ENCODE measurements around the gene ULK1.

ULK1 gene

GRCh38 chr12:131894313-131894860 lies at the start of gene ULK1:
Gene ULK1 (plus strand): TSS chr12:131894622. CDS start chr12:131895002, 380 bp downstream.
- peak; percentile 80 for DNase-seq (ENCODE audit: low read depth)

GRCh38 chr12:131844656-131845055 lies 49.8 kb upstream of the ULK1 start:
- DNase-seq (ENCODE audit: low read depth) = no peak

- no peak for DNase-seq (ENCODE audit: low read depth)
Measured at GRCh38 chr12:131845121-131845520, 49.3 kb upstream of the ULK1 start.

- DNase-seq (ENCODE audit: low read depth) = no peak
Measured at GRCh38 chr12:131847456-131847855, 47.0 kb upstream of the ULK1 start.

- no peak for DNase-seq (ENCODE audit: low read depth)
Measured at GRCh38 chr12:131848753-131849152, 45.7 kb upstream of the ULK1 start.

GRCh38 chr12:131849700-131850553 lies 44.5 kb upstream of the ULK1 start:
- DNase-seq (ENCODE audit: low read depth) = no peak

GRCh38 chr12:131850856-131851559 lies 43.4 kb upstream of the ULK1 start:
- no peak for DNase-seq (ENCODE audit: low read depth)

GRCh38 chr12:131851741-131852550 lies 42.5 kb upstream of the ULK1 start:
- DNase-seq (ENCODE audit: low read depth) = no peak

- no peak for DNase-seq (ENCODE audit: low read depth)
Measured at GRCh38 chr12:131852551-131853299, 41.7 kb upstream of the ULK1 start.

- DNase-seq (ENCODE audit: low read depth) = no peak
Measured at GRCh38 chr12:131853832-131854797, 40.3 kb upstream of the ULK1 start.

GRCh38 chr12:131854861-131855476 lies 39.5 kb upstream of the ULK1 start:
- DNase-seq (ENCODE audit: low read depth) = no peak

GRCh38 chr12:131855521-131856142 lies 38.8 kb upstream of the ULK1 start:
- DNase-seq (ENCODE audit: low read depth) = no peak

GRCh38 chr12:131856366-131857097 lies 37.9 kb upstream of the ULK1 start:
- no peak for DNase-seq (ENCODE audit: low read depth)

GRCh38 chr12:131857908-131858850 lies 36.2 kb upstream of the ULK1 start:
- DNase-seq (ENCODE audit: low read depth) = no peak

- DNase-seq (ENCODE audit: low read depth) = no peak
Measured at GRCh38 chr12:131860472-131861260, 33.8 kb upstream of the ULK1 start.

GRCh38 chr12:131861261-131862083 lies 33.0 kb upstream of the ULK1 start:
- no peak for DNase-seq (ENCODE audit: low read depth)
